SU-DHL-6 (cell line): Measurements from ENCODE around the gene KIF7.

ENCODE experiments used
- H2AFZ ChIP-seq: fragments of 200-600 bp; sonication (generic); 2 replicates; pipeline ENCODE4 v1.6.1; 2014; ENCODE audit warnings: low read depth, mild to moderate bottlenecking, moderate library complexity, mixed read lengths, antibody characterized with exemption, low read length; ENCODE audit not compliant: severe bottlenecking
- H3F3A ChIP-seq: fragments of 200-600 bp; shearing (Covaris generic); 2 replicates; pipeline ENCODE4 v1.6.0; 2016; ENCODE audit warnings: antibody characterized with exemption, mild to moderate bottlenecking; ENCODE audit not compliant: insufficient read depth
- H3K27ac ChIP-seq: fragments of 200-600 bp; sonication (generic); 2 replicates; pipeline ENCODE4 v1.5.1; 2016; ENCODE audit warnings: low read depth, mild to moderate bottlenecking, low read length, moderate library complexity, mixed read lengths
- H3K27me3 ChIP-seq: fragments of 200-600 bp; sonication (generic), shearing (Covaris generic); 2 replicates; pipeline ENCODE4 v1.6.0; 2014; ENCODE audit warnings: mild to moderate bottlenecking, low read length
- H3K36me3 ChIP-seq: fragments of 200-600 bp; sonication (generic); 2 replicates; pipeline ENCODE4 v1.6.1; 2014; ENCODE audit warnings: mild to moderate bottlenecking, low read length, mixed read lengths
- H3K4me2 ChIP-seq: fragments of 300-600, 200-600 bp; shearing (Covaris generic), sonication (generic); 2 replicates; pipeline ENCODE4 v1.6.0; 2014; ENCODE audit warnings: low read length, low read depth, mild to moderate bottlenecking; ENCODE audit not compliant: poor library complexity, severe bottlenecking
- H3K4me3 ChIP-seq: fragments of 200-600 bp; sonication (generic); 2 replicates; pipeline ENCODE4 v1.5.1; 2014; ENCODE audit warnings: antibody characterized with exemption, low read length, mild to moderate bottlenecking, mixed read lengths; ENCODE audit not compliant: insufficient read depth, poor library complexity, severe bottlenecking
- H3K79me2 ChIP-seq: fragments of 200-600 bp; sonication (generic); 2 replicates; pipeline ENCODE4 v1.6.1; 2014; ENCODE audit warnings: mild to moderate bottlenecking, low read length, moderate library complexity; ENCODE audit not compliant: insufficient read depth
- H3K9ac ChIP-seq: fragments of 200-600 bp; sonication (generic); 2 replicates; pipeline ENCODE4 v1.7.0; 2014; ENCODE audit warnings: mild to moderate bottlenecking, low read length
- H3K9me2 ChIP-seq: fragments of 200-600 bp; sonication (generic); replicated peaks from 2 replicates; pipeline ENCODE4 v1.6.1; 2014; ENCODE audit warnings: low read length; ENCODE audit not compliant: insufficient read depth
- H3K9me3 ChIP-seq: fragments of 200-600 bp; sonication (generic); 2 replicates; pipeline ENCODE4 v1.6.1; 2014; ENCODE audit warnings: low read length, mixed read lengths; ENCODE audit not compliant: insufficient read depth
- H4K20me1 ChIP-seq: fragments of 200-600 bp; sonication (generic); 2 replicates; pipeline ENCODE4 v1.6.1; 2014; ENCODE audit warnings: low read depth, mild to moderate bottlenecking, antibody characterized with exemption, low read length, moderate library complexity, mixed read lengths
- CTCF ChIP-seq: fragments of 200-600 bp; sonication (generic); IDR thresholded peaks from one replicate; pipeline ENCODE4 v1.5.1; 2017; ENCODE audit warnings: antibody characterized with exemption, mild to moderate bottlenecking, low read length, moderate library complexity; ENCODE audit not compliant: insufficient read depth, poor library complexity, severe bottlenecking
- EZH2phosphoT487 ChIP-seq: fragments of 200-600 bp; sonication (generic), shearing (Covaris generic); conservative IDR thresholded peaks from 2 replicates; pipeline ENCODE4 v1.6.1; 2018; ENCODE audit warnings: mild to moderate bottlenecking, antibody characterized with exemption, low read length, moderate library complexity, mixed read lengths

The KIF7 gene

GRCh38 chr15:89645680-89646079, 9.6 kb downstream of the KIF7 start:
- H4K20me1 ChIP-seq, result no peaks in the 10 kb centered on the region
- no peaks in the 10 kb centered on the region for H3K9me3 ChIP-seq
- no peaks in the 10 kb centered on the region for H3K27me3 ChIP-seq
- no peaks in the 10 kb centered on the region for H3K9me2 ChIP-seq
- no peak overlapping the region for H3K27ac ChIP-seq
- no peaks in the 10 kb centered on the region for H3K36me3 ChIP-seq
- H2AFZ ChIP-seq, result no peak overlapping the region
- TF ChIP-seq CTCF (no peak), EZH2phosphoT487 (no peak)
- H3K4me3 ChIP-seq, result no peak overlapping the region
- H3K79me2 ChIP-seq, result no peaks in the 10 kb centered on the region
- H3K4me2 ChIP-seq, result no peak overlapping the region
- no peak overlapping the region for H3K9ac ChIP-seq
- H3F3A ChIP-seq, result no peaks in the 10 kb centered on the region

DNA sequence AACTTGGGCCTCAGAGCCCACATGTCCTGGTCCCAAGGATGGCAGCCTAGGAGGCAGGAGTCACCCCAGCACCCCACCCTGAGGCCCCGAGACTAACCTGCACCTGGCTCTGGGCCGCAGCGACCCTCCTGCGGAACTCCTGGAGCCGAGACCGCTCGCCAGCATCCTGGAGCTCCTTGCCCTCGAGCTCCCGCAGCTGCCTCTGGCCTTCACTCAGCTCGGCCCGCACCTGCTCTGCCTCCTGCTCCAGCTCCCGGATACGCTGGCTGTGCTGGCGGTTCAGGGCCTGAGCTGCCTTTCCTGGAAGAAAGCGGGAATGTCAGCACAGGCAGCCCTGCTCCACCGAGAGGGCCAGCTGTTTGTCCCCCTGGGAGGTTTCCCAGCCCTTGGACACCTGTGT, 13.2 kb downstream of the KIF7 start:
- Histone ChIP-seq H3K27me3 (no peaks in the 10 kb centered on the region), H3K36me3 (no peaks in the 10 kb centered on the region), H3K9ac (no peak overlapping the region), H3K79me2 (no peaks in the 10 kb centered on the region), H3K4me2 (no peak overlapping the region), H2AFZ (no peak overlapping the region), H3F3A (no peaks in the 10 kb centered on the region), H3K9me2 (no peaks in the 10 kb centered on the region), H3K9me3 (no peaks in the 10 kb centered on the region), H3K4me3 (no peak overlapping the region), H4K20me1 (no peaks in the 10 kb centered on the region), H3K27ac (no peak overlapping the region)
- TF ChIP-seq EZH2phosphoT487 (no peak), CTCF (no peak)

DNA sequence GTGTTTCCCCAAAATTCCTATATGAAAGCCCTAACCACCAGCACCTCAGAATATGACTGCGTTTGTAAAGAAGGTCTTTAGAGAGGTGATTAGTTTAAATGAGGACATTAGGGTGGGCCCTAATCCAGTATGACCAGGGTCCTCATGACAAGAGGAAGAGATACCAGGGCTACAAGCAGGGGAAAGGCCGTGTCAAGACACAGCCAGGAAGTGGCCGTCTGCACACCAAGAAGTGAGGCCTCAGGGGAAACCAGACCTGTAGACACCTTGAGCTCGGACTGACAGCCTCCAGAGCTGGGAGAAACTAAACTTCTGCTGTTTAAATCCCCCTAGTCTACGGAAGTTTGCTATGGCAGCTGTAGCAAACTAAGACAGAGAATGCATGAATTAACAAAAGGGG, 14.2 kb downstream of the KIF7 start:
- H3K9me3 ChIP-seq, result no peaks in the 10 kb centered on the region
- TF ChIP-seq CTCF, result no peak
- TF ChIP-seq EZH2phosphoT487, result no peak
- H3K4me2 ChIP-seq, result no peak overlapping the region
- no peaks in the 10 kb centered on the region for H3F3A ChIP-seq
- H2AFZ ChIP-seq, result no peak overlapping the region
- H3K4me3 ChIP-seq, result no peak overlapping the region
- H3K27me3 ChIP-seq, result no peaks in the 10 kb centered on the region
- H3K27ac ChIP-seq, result no peak overlapping the region
- H3K79me2 ChIP-seq, result no peaks in the 10 kb centered on the region
- no peak overlapping the region for H3K9ac ChIP-seq
- H4K20me1 ChIP-seq, result no peaks in the 10 kb centered on the region
- H3K36me3 ChIP-seq, result no peaks in the 10 kb centered on the region
- no peaks in the 10 kb centered on the region for H3K9me2 ChIP-seq

GRCh38 chr15:89640245-89640644, 15.0 kb downstream of the KIF7 start:
- Histone ChIP-seq H3K4me2 (no peak overlapping the region), H3K9me2 (no peaks in the 10 kb centered on the region), H3K4me3 (no peak overlapping the region), H3K9ac (no peak overlapping the region), H3K27me3 (no peaks in the 10 kb centered on the region), H3F3A (no peaks in the 10 kb centered on the region), H3K9me3 (no peaks in the 10 kb centered on the region), H3K36me3 (no peaks in the 10 kb centered on the region), H4K20me1 (no peaks in the 10 kb centered on the region), H3K27ac (no peak overlapping the region), H3K79me2 (no peaks in the 10 kb centered on the region), H2AFZ (no peak overlapping the region)
- TF ChIP-seq CTCF (no peak), EZH2phosphoT487 (no peak)
